D721Med (cell line): ENCODE data around the gene ETV5.

ENCODE experiments used
- DNase-seq: peaks from one replicate; pipeline ENCODE4 v3.0.0; 2011; ENCODE audit warnings: low spot score; ENCODE audit not compliant: insufficient read length
- FAIRE-seq: peaks from 2 replicates; lab custom pipeline; 2011; peaks lifted over from hg19 to GRCh38; lab: Jason Lieb, UNC
- CTCF ChIP-seq: IDR thresholded peaks from 2 replicates; pipeline ENCODE4 v1.5.1; 2012; ENCODE audit warnings: mild to moderate bottlenecking, control low read depth; ENCODE audit not compliant: insufficient read depth; ENCODE audit errors: missing control alignments

The ETV5 gene

GRCh38 chr3:186108941-186109865, at the start of gene ETV5:
ETV5 (minus strand) TSS chr3:186109089; CDS start chr3:186105868, 3,221 bp downstream.
- no peak for TF ChIP-seq CTCF
- FAIRE-seq: no peak
- DNase-seq: peak; percentile 84

- no peak for TF ChIP-seq CTCF
- no peak for FAIRE-seq
- no peak for DNase-seq
Measured at GRCh38 chr3:186154641-186155040, 45.8 kb upstream of the ETV5 start.

- FAIRE-seq (no peak), DNase-seq (no peak)
- no peak for TF ChIP-seq CTCF
Measured at GRCh38 chr3:186152889-186153292, 44.0 kb upstream of the ETV5 start.

- no peak for TF ChIP-seq CTCF
- FAIRE-seq: no peak
- no peak for DNase-seq
Measured at GRCh38 chr3:186152361-186152798, 43.5 kb upstream of the ETV5 start.

- FAIRE-seq: no peak
- no peak for TF ChIP-seq CTCF
- DNase-seq: no peak
Measured at GRCh38 chr3:186151077-186151971, 42.4 kb upstream of the ETV5 start.

- DNase-seq (no peak), FAIRE-seq (no peak)
- no peak for TF ChIP-seq CTCF
Measured at GRCh38 chr3:186150041-186150830, 41.3 kb upstream of the ETV5 start.
